ENCODE measurements around the gene TNFAIP1. TPM values are rescaled to one million over a fixed set of nuclear protein-coding genes. Genes with fewer than 3 reads are reported as not detected.

The TNFAIP1 gene
- total RNA-seq, 1 donor = 31.8 TPM

GRCh38 chr17:28346746-28347246 lies 11.2 kb downstream of the TNFAIP1 start:
- DNase-seq (ENCODE audit: insufficient read length, low spot score, missing footprints) = no peak
- H3K36me3 ChIP-seq (ENCODE audit: insufficient read depth, low read length) = peaks cover 84% of the 10 kb centered on the region

GRCh38 chr17:28347261-28347891 lies 11.8 kb downstream of the TNFAIP1 start:
- H3K4me1 ChIP-seq (ENCODE audit: insufficient read depth, low read length) = peaks cover 28% of the 10 kb centered on the region
- no peaks in the 10 kb centered on the region for H3K27me3 ChIP-seq (ENCODE audit: insufficient read depth, low read length)
- no peak for TF ChIP-seq CTCF (IDR thresholded peaks at IDR 0.05; ENCODE audit: extremely low read depth, low read depth, low read length)
- peak overlapping the region; percentile 82 for H3K27ac ChIP-seq (ENCODE audit: low read depth, low read length)
- no peaks in the 10 kb centered on the region for H3K9me3 ChIP-seq (ENCODE audit: low read depth, low read length)
- H2AFZ ChIP-seq (ENCODE audit: low read length) = no peak overlapping the region
- DNase-seq (ENCODE audit: insufficient read length, low spot score, missing footprints) = peak; percentile 97
- H3K79me2 ChIP-seq (ENCODE audit: insufficient read depth, low read length) = peaks cover 10% of the 10 kb centered on the region
- peaks cover 4% of the 10 kb centered on the region for H4K20me1 ChIP-seq (ENCODE audit: insufficient read depth, low read length)
- H3K4me3 ChIP-seq (ENCODE audit: insufficient read depth, low read length) = no peak overlapping the region
- peak overlapping the region; percentile 44 for H3K4me2 ChIP-seq (ENCODE audit: insufficient read depth, low read length)
- peaks cover 83% of the 10 kb centered on the region for H3K36me3 ChIP-seq (ENCODE audit: insufficient read depth, low read length)

More at GRCh38 chr17:28346746-28347246, 11.2 kb downstream of the TNFAIP1 start:
- no peak overlapping the region for H2AFZ ChIP-seq (ENCODE audit: low read length)
- H3K9me3 ChIP-seq (ENCODE audit: low read depth, low read length) = no peaks in the 10 kb centered on the region
- H3K4me1 ChIP-seq (ENCODE audit: insufficient read depth, low read length) = peaks cover 28% of the 10 kb centered on the region
- H3K27me3 ChIP-seq (ENCODE audit: insufficient read depth, low read length) = no peaks in the 10 kb centered on the region
- peaks cover 4% of the 10 kb centered on the region for H4K20me1 ChIP-seq (ENCODE audit: insufficient read depth, low read length)
- peak overlapping the region; percentile 44 for H3K4me2 ChIP-seq (ENCODE audit: insufficient read depth, low read length)
- peak overlapping the region; percentile 82 for H3K27ac ChIP-seq (ENCODE audit: low read depth, low read length)
- H3K79me2 ChIP-seq (ENCODE audit: insufficient read depth, low read length) = peaks cover 12% of the 10 kb centered on the region
- TF ChIP-seq CTCF (IDR thresholded peaks at IDR 0.05; ENCODE audit: extremely low read depth, low read depth, low read length) = peak; percentile 41
- H3K4me3 ChIP-seq (ENCODE audit: insufficient read depth, low read length) = peak overlapping the region; percentile 18

DNA sequence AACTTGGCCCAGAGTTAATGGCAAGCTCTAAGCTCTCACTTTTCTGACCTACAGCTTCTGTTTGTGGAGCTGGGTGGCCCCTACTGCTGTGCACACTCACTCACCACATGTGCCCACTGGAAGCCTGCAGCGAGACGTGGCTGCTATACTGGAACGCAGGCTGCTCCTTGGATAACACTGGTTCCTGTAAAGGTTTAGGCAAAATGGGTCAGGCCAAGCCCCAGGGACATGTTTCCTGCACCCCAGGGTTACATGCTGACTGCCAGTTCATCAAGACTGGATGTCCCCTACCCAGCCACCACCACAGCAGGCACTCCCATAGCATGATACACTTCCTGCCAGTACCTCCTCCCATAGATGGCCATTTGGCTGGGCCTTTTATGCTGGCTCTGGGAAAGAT lies 13.4 kb downstream of the TNFAIP1 start:
- no peaks in the 10 kb centered on the region for H3K27me3 ChIP-seq (ENCODE audit: insufficient read depth, low read length)
- no peak for DNase-seq (ENCODE audit: insufficient read length, low spot score, missing footprints)
- no peak overlapping the region for H3K4me2 ChIP-seq (ENCODE audit: insufficient read depth, low read length)
- H3K4me3 ChIP-seq (ENCODE audit: insufficient read depth, low read length) = no peak overlapping the region
- H3K27ac ChIP-seq (ENCODE audit: low read depth, low read length) = no peak overlapping the region
- no peaks in the 10 kb centered on the region for H3K9me3 ChIP-seq (ENCODE audit: low read depth, low read length)
- no peak overlapping the region for H2AFZ ChIP-seq (ENCODE audit: low read length)
- no peak for TF ChIP-seq CTCF (IDR thresholded peaks at IDR 0.05; ENCODE audit: extremely low read depth, low read depth, low read length)
- H3K79me2 ChIP-seq (ENCODE audit: insufficient read depth, low read length) = peaks cover 8% of the 10 kb centered on the region
- peaks cover 28% of the 10 kb centered on the region for H3K4me1 ChIP-seq (ENCODE audit: insufficient read depth, low read length)
- peaks cover 85% of the 10 kb centered on the region for H3K36me3 ChIP-seq (ENCODE audit: insufficient read depth, low read length)
- peaks cover 8% of the 10 kb centered on the region for H4K20me1 ChIP-seq (ENCODE audit: insufficient read depth, low read length)

- Histone ChIP-seq H3K9me3 (ENCODE audit: low read depth, low read length) (no peaks in the 10 kb centered on the region), H4K20me1 (ENCODE audit: insufficient read depth, low read length) (peaks cover 8% of the 10 kb centered on the region), H2AFZ (ENCODE audit: low read length) (no peak overlapping the region), H3K27ac (ENCODE audit: low read depth, low read length) (no peak overlapping the region), H3K4me3 (ENCODE audit: insufficient read depth, low read length) (no peak overlapping the region), H3K4me1 (ENCODE audit: insufficient read depth, low read length) (peaks cover 28% of the 10 kb centered on the region), H3K27me3 (ENCODE audit: insufficient read depth, low read length) (no peaks in the 10 kb centered on the region), H3K36me3 (ENCODE audit: insufficient read depth, low read length) (peaks cover 85% of the 10 kb centered on the region), H3K4me2 (ENCODE audit: insufficient read depth, low read length) (no peak overlapping the region), H3K79me2 (ENCODE audit: insufficient read depth, low read length) (peaks cover 17% of the 10 kb centered on the region)
- DNase-seq (ENCODE audit: insufficient read length, low spot score, missing footprints) = no peak
- no peak for TF ChIP-seq CTCF (IDR thresholded peaks at IDR 0.05; ENCODE audit: extremely low read depth, low read depth, low read length)
Measured at GRCh38 chr17:28350271-28350670, 14.7 kb downstream of the TNFAIP1 start.
